Tibial nerve (tissue), 4 donors: Measurements from ENCODE around the gene TTC24.

ENCODE experiments used
- EP300 ChIP-seq, 2 donors: sonication (generic); formaldehyde crosslinking; IDR thresholded peaks; one replicate each; pipeline ENCODE4 v1.6.1; 2017; ENCODE audit warnings: antibody characterized with exemption in 2 of 2, mild to moderate bottlenecking in 1 of 2
- TF ChIP-seq, protein P1 (sequence below), 5 experiments: fragments of 200-600 bp in 3 of 5; fragments of 450-650 bp in 2 of 5; sonication (generic) in 3 of 5; IDR thresholded peaks; one replicate each; pipeline ENCODE4 v1.5.1; 2016 to 2019; ENCODE audit warnings: antibody characterized with exemption in 5 of 5, mild to moderate bottlenecking in 3 of 5, moderate library complexity in 2 of 5

GRCh38 chr1:156590326-156591180, 11.0 kb downstream of the TTC24 start:
- TF ChIP-seq, protein P1, sequence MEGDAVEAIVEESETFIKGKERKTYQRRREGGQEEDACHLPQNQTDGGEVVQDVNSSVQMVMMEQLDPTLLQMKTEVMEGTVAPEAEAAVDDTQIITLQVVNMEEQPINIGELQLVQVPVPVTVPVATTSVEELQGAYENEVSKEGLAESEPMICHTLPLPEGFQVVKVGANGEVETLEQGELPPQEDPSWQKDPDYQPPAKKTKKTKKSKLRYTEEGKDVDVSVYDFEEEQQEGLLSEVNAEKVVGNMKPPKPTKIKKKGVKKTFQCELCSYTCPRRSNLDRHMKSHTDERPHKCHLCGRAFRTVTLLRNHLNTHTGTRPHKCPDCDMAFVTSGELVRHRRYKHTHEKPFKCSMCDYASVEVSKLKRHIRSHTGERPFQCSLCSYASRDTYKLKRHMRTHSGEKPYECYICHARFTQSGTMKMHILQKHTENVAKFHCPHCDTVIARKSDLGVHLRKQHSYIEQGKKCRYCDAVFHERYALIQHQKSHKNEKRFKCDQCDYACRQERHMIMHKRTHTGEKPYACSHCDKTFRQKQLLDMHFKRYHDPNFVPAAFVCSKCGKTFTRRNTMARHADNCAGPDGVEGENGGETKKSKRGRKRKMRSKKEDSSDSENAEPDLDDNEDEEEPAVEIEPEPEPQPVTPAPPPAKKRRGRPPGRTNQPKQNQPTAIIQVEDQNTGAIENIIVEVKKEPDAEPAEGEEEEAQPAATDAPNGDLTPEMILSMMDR (IDR thresholded peaks at IDR 0.05), result no peak
- no peak for TF ChIP-seq EP300 (IDR thresholded peaks at IDR 0.05)
